PC-3 (cell line): ENCODE data around the gene FBXW9.

Source experiments
- CTCF ChIP-seq: fragments of 300-600 bp; sonication (generic); conservative IDR thresholded peaks from 2 replicates; pipeline ENCODE4 v1.5.1; 2017; ENCODE audit warnings: antibody characterized with exemption, low read depth, mild to moderate bottlenecking, low read length
- EZH2 ChIP-seq: fragments of 300-600 bp; sonication (generic); IDR thresholded peaks from one replicate; pipeline ENCODE4 v1.6.1; 2017; ENCODE audit warnings: antibody characterized with exemption, mild to moderate bottlenecking, low read length; ENCODE audit not compliant: unreplicated experiment

- TF ChIP-seq CTCF = no peak
- TF ChIP-seq EZH2 = no peak
These were observed 31.8 kb downstream of the FBXW9 start for GRCh38 chr19:12664406-12665280.
